ENCODE data around the gene EPB41. TPM values are rescaled to one million over a fixed set of nuclear protein-coding genes. Genes with fewer than 3 reads are reported as not detected.
"Not testable (repeated sequence)": the region's sequence is repeated elsewhere in the genome, so short reads cannot be mapped to it uniquely, and the experiment has no call there.

The EPB41 gene
- total and polyA plus RNA-seq, 9 of the 15 experiments (the other 6 are each of a cell fraction or from before 2014, with no cell fraction given) = 3.7 to 213 (median 141) TPM

- not testable (repeated sequence) for FAIRE-seq; BruUV-seq (replicated peaks)
- POLR2A ChIA-PET = interaction anchor here (2.3 kb wide), 1 partner anchor 11 kb away, joined by 5 read pairs; no protein-coding TSS in a partner anchor
Observed at GRCh38 chr1:29045663-29046062, 131.3 kb downstream of the EPB41 start.

GRCh38 chr1:29047142-29047541 lies 132.8 kb downstream of the EPB41 start:
- WGBS (ENCODE audit: insufficient coverage, low coverage, missing lambda C conversion rate) = 38% methylated on average over 2 of the region's 5 CpGs
- Histone ChIP-seq H3K9ac (ENCODE audit: insufficient read depth in 1 of 2, low read depth in 2 of 2, low read length in 2 of 2) (no peak overlapping the region), H2AFZ (ENCODE audit: low read depth, low read length) (no peak overlapping the region), H4K20me1 (replicated peaks; ENCODE audit: control insufficient read depth, insufficient read depth, low read length) (no peaks in the 10 kb centered on the region), H3K9me3 (replicated peaks; ENCODE audit: control insufficient read depth, insufficient read depth, low read depth, low read length) (no peaks in the 10 kb centered on the region), H3K27me3 (ENCODE audit: control insufficient read depth in 2 of 2, insufficient read depth in 2 of 2, low read length in 2 of 2) (no peaks in the 10 kb centered on the region), H3K36me3 (ENCODE audit: control insufficient read depth, insufficient read depth, low read length) (peaks cover 60% of the 10 kb centered on the region), H3K4me1 (replicated peaks in 1 of 2; ENCODE audit: control insufficient read depth in 2 of 2, insufficient read depth in 2 of 2, low read length in 2 of 2) (no peaks in the 10 kb centered on the region; a peak in 1 of 5 replicates), H3K4me2 (ENCODE audit: insufficient read depth, low read length) (no peak overlapping the region), H3K4me3 (no peak overlapping the region), H3K79me2 (ENCODE audit: control insufficient read depth, insufficient read depth, low read length) (no peaks in the 10 kb centered on the region), H3K27ac (ENCODE audit: extremely low read depth, low read depth, low read length) (peak overlapping the region; percentile 7; the same call in 1 of the 3 replicates), H3K9me1 (ENCODE audit: control insufficient read depth, insufficient read depth, low read length) (no peaks in the 10 kb centered on the region)
- intact Hi-C loops (cut with micrococcal nuclease) = no loop called here
- DNase-seq (ENCODE audit: extremely low read depth in 1 of 4, low spot score in 3 of 4) (peak in 1 of 4 experiments; percentile 9), FAIRE-seq (peak; percentile 52), ATAC-seq (peak; percentile 54; the same call in 2 of the 3 replicates)
- ChIA-PET POLR2A (interaction anchor here (1.0 to 2.3 kb wide), 3 partner anchors 9 to 20 kb away, joined by 3 to 5 read pairs (median 3); no protein-coding TSS in a partner anchor), CTCF (ENCODE audit: low intra/inter-chr PET ratio) (no interaction called here)
- BruUV-seq (replicated peaks) = no TSS peak
- TF ChIP-seq E4F1 (CRISPR knock-in tag; IDR thresholded peaks at IDR 0.05; ENCODE audit: borderline replicate concordance) (no peak), SMARCE1 (IDR thresholded peaks at IDR 0.05) (peak; percentile 41; the same call in 1 of the 2 replicates)
- in situ Hi-C loops (cut with MboI) = no loop called here

More at GRCh38 chr1:29045663-29046062, 131.3 kb downstream of the EPB41 start:
- H3K9me3 ChIP-seq (replicated peaks; ENCODE audit: control insufficient read depth, insufficient read depth, low read depth, low read length); H3K4me2 ChIP-seq (ENCODE audit: insufficient read depth, low read length); H3K27ac ChIP-seq (ENCODE audit: extremely low read depth, low read depth, low read length); DNase-seq (ENCODE audit: extremely low read depth in 1 of 4, low spot score in 3 of 4); H4K20me1 ChIP-seq (replicated peaks; ENCODE audit: control insufficient read depth, insufficient read depth, low read length); H3K4me3 ChIP-seq; H3K4me1 ChIP-seq (replicated peaks in 1 of 2; ENCODE audit: control insufficient read depth in 2 of 2, insufficient read depth in 2 of 2, low read length in 2 of 2); ATAC-seq; H2AFZ ChIP-seq (ENCODE audit: low read depth, low read length); H3K9me1 ChIP-seq (ENCODE audit: control insufficient read depth, insufficient read depth, low read length); H3K9ac ChIP-seq (ENCODE audit: insufficient read depth in 1 of 2, low read depth in 2 of 2, low read length in 2 of 2); H3K27me3 ChIP-seq (ENCODE audit: control insufficient read depth in 2 of 2, insufficient read depth in 2 of 2, low read length in 2 of 2); CTCF ChIA-PET (ENCODE audit: low intra/inter-chr PET ratio); in situ Hi-C loops (cut with MboI); intact Hi-C loops (cut with micrococcal nuclease); H3K79me2 ChIP-seq (ENCODE audit: control insufficient read depth, insufficient read depth, low read length): not testable (repeated sequence)
- WGBS (ENCODE audit: insufficient coverage, low coverage, missing lambda C conversion rate) = 85% methylated on average over 1 of the region's 1 CpG
- peaks cover 67% of the 10 kb centered on the region for H3K36me3 ChIP-seq (ENCODE audit: control insufficient read depth, insufficient read depth, low read length)
- TF ChIP-seq ZNF121 (CRISPR knock-in tag; conservative IDR thresholded peaks at IDR 0.05) = peak; percentile 87
- TF ChIP-seq ADNP (tag; IDR thresholded peaks at IDR 0.05) = peak; percentile 5; the same call in 1 of the 2 replicates
